Lung (tissue), 12 donors: ENCODE measurements around the gene MRPL52. TPM values are rescaled to one million over a fixed set of nuclear protein-coding genes. Genes with fewer than 3 reads are reported as not detected.
A peak's percentile ranks its signal among the peaks of the same experiment; 100 is the strongest.

Experiments
- ATAC-seq: fragments of 200-7000 bp; cut with Tn5 transposase; one replicate; pipeline ENCODE4 v1.9.1; 2020; ENCODE audit warnings: moderate number of reproducible peaks; ENCODE audit not compliant: insufficient read depth, low FRiP score
- DNase-seq, 3 donors: peaks; one replicate each; pipeline ENCODE4 v3.0.0-alpha.2; 2013 to 2017
- H3K27ac ChIP-seq, 2 donors: one replicate each; pipeline ENCODE4 v1.5.1; 2013; ENCODE audit warnings: mild to moderate bottlenecking in 2 of 2, moderate library complexity in 2 of 2, control low read depth in 1 of 2, inconsistent platforms in 1 of 2, low read depth in 1 of 2, low read length in 1 of 2
- H3K27me3 ChIP-seq, 3 donors: one replicate each; pipeline ENCODE4 v1.5.1; 2013; ENCODE audit warnings: low read length in 2 of 3; ENCODE audit not compliant: control insufficient read depth in 3 of 3, insufficient read depth in 3 of 3
- H3K36me3 ChIP-seq, 4 donors: one replicate each; pipeline ENCODE4 v1.5.1; 2013; ENCODE audit warnings: low read length in 4 of 4, mild to moderate bottlenecking in 1 of 4, moderate library complexity in 1 of 4; ENCODE audit not compliant: control insufficient read depth in 4 of 4, insufficient read depth in 4 of 4
- H3K4me1 ChIP-seq, 5 donors: one replicate each; pipeline ENCODE4 v1.5.1; 2013; ENCODE audit warnings: low read length in 5 of 5, mild to moderate bottlenecking in 2 of 5, moderate library complexity in 1 of 5; ENCODE audit not compliant: control insufficient read depth in 5 of 5, insufficient read depth in 5 of 5
- H3K4me3 ChIP-seq: one replicate; pipeline ENCODE4 v1.5.1; 2013; ENCODE audit warnings: mild to moderate bottlenecking, control low read depth, moderate library complexity
- H3K9ac ChIP-seq, 2 donors: one replicate each; pipeline ENCODE4 v1.5.1; 2013; ENCODE audit warnings: low read length in 2 of 2, control low read depth in 1 of 2; ENCODE audit not compliant: insufficient read depth in 1 of 2
- H3K9me3 ChIP-seq, 4 donors: one replicate each; pipeline ENCODE4 v1.5.1; 2013; ENCODE audit warnings: low read length in 3 of 4, mild to moderate bottlenecking in 1 of 4, moderate library complexity in 1 of 4; ENCODE audit not compliant: control insufficient read depth in 4 of 4, insufficient read depth in 3 of 4
- CTCF ChIP-seq: IDR thresholded peaks from 2 replicates; pipeline ENCODE4 v1.5.1; 2012; ENCODE audit warnings: mild to moderate bottlenecking; ENCODE audit errors: control extremely low read depth, extremely low read depth
- WGBS, 2 donors: extraction: QIAGEN DNeasy Blood & Tissue Kit; methylation state at CpG; one replicate each; pipeline ENCODE4 v1.1.7; 2013; 5-methylcytosine and 5-hydroxymethylcytosine counted together
- polyA plus RNA-seq, 2 donors: library from polyadenylated mRNA; stranded (reverse); fragments of 200-250 nt; gene quantifications; one replicate each; pipeline ENCODE4 v1.2.1, GENCODE V29; 2013
- total RNA-seq, 2 donors: library from RNA; depleted of rRNA in 1 of 2; stranded (reverse); fragments of >200 nt in 1 of 2; gene quantifications; one replicate each; pipeline ENCODE4 v1.2.1, GENCODE V29; 2014 to 2021
- donor health status: control.
- donor health status: control.
- donor health status: Bipolar disorder and iron deficiency.
- donor health status: healthy.
- donor health status: DM: yes; HTN: yes; CAD: no.

Gene MRPL52
- total and polyA plus RNA-seq, 4 donors, result 27.5 to 239 (median 103) TPM

GRCh38 chr14:22838631-22839041 is 8.9 kb downstream of the MRPL52 start:
- TF ChIP-seq CTCF, result no peak
- DNase-seq (peak in 2 of 3 donors; percentile 27 to 58), ATAC-seq (no peak)
- peak overlapping the region; percentile 90 to 99 for H3K9ac ChIP-seq
- H3K9me3 ChIP-seq, result peaks cover 0 to 4% (median 0%) of the 10 kb centered on the region in 4 donors
- H3K4me3 ChIP-seq, result peak overlapping the region; percentile 74
- H3K27me3 ChIP-seq, result no peaks in the 10 kb centered on the region
- peaks cover 0 to 27% (median 17%) of the 10 kb centered on the region in 5 donors for H3K4me1 ChIP-seq
- H3K27ac ChIP-seq, result peak overlapping the region in 1 of 2 donors; percentile 89
- WGBS, 2 donors, result 12 to 22% methylated on average over 6 of the region's 6 CpGs
- H3K36me3 ChIP-seq, result peaks cover 4 to 36% (median 30%) of the 10 kb centered on the region in 4 donors

GRCh38 chr14:22839159-22839779 is 9.6 kb downstream of the MRPL52 start:
- no peaks in the 10 kb centered on the region for H3K27me3 ChIP-seq
- TF ChIP-seq CTCF, result no peak
- H3K27ac ChIP-seq, result peak overlapping the region in 1 of 2 donors; percentile 89
- H3K9me3 ChIP-seq, result peaks cover 0 to 2% (median 0%) of the 10 kb centered on the region in 4 donors
- DNase-seq (no peak), ATAC-seq (no peak)
- WGBS, 2 donors, result 62 to 73% methylated on average over 6 of the region's 6 CpGs
- peaks cover under 1 to 39% (median 31%) of the 10 kb centered on the region in 4 donors for H3K36me3 ChIP-seq
- H3K4me1 ChIP-seq, result peaks cover 0 to 27% (median 17%) of the 10 kb centered on the region in 5 donors
- H3K4me3 ChIP-seq, result no peak overlapping the region
- H3K9ac ChIP-seq, result peak overlapping the region in 1 of 2 donors; percentile 90

- Histone ChIP-seq H3K27me3 (no peaks in the 10 kb centered on the region), H3K9ac (peak overlapping the region in 1 of 2 donors; percentile 38), H3K4me1 (peaks cover 0 to 26% (median 16%) of the 10 kb centered on the region in 5 donors), H3K9me3 (peaks cover 0 to 2% (median 0%) of the 10 kb centered on the region in 4 donors), H3K36me3 (peaks cover 0 to 58% (median 46%) of the 10 kb centered on the region in 4 donors), H3K27ac (no peak overlapping the region), H3K4me3 (no peak overlapping the region)
- no peak for DNase-seq
- ATAC-seq, result no peak
- no peak for TF ChIP-seq CTCF
- WGBS, 2 donors, result 96 to 97% methylated on average over 9 of the region's 9 CpGs
These were observed 11.6 kb downstream of the MRPL52 start for GRCh38 chr14:22841311-22841710.
